Measurements from ENCODE around the gene HTR4.

HTR4 gene

GRCh38 chr5:148445578-148445977 lies 208.7 kb downstream of the HTR4 start:
- Histone ChIP-seq H3K36me3 (replicated peaks; ENCODE audit: low read depth, low read length) (peaks cover 2% of the 10 kb centered on the region), H2AFZ (ENCODE audit: low read depth, low read length) (no peak overlapping the region), H3K4me3 (ENCODE audit: low read length) (no peak overlapping the region), H3K27me3 (ENCODE audit: low read depth, low read length) (no peaks in the 10 kb centered on the region), H3K79me2 (ENCODE audit: low read length) (no peaks in the 10 kb centered on the region), H4K20me1 (ENCODE audit: insufficient read depth, low read length) (no peaks in the 10 kb centered on the region), H3K27ac (ENCODE audit: low read length) (no peak overlapping the region), H3K4me1 (ENCODE audit: low read length) (no peaks in the 10 kb centered on the region), H3K9ac (ENCODE audit: low read length) (no peak overlapping the region), H3K4me2 (ENCODE audit: low read length) (no peak overlapping the region), H3K9me3 (ENCODE audit: insufficient read depth, low read length) (no peaks in the 10 kb centered on the region)
- no peak for TF ChIP-seq CTCF (IDR thresholded peaks at IDR 0.05; ENCODE audit: low read depth, low read length)
- no peak for TF ChIP-seq EZH2phosphoT487 (IDR thresholded peaks at IDR 0.05; ENCODE audit: low read depth)

GRCh38 chr5:148443998-148444397 lies 210.3 kb downstream of the HTR4 start:
- TF ChIP-seq EZH2phosphoT487 (IDR thresholded peaks at IDR 0.05; ENCODE audit: low read depth) (no peak), CTCF (IDR thresholded peaks at IDR 0.05; ENCODE audit: low read depth, low read length) (peak; percentile 62)
- Histone ChIP-seq H2AFZ (ENCODE audit: low read depth, low read length) (no peak overlapping the region), H3K9me3 (ENCODE audit: insufficient read depth, low read length) (no peaks in the 10 kb centered on the region), H3K4me3 (ENCODE audit: low read length) (no peak overlapping the region), H3K79me2 (ENCODE audit: low read length) (no peaks in the 10 kb centered on the region), H3K27ac (ENCODE audit: low read length) (no peak overlapping the region), H4K20me1 (ENCODE audit: insufficient read depth, low read length) (no peaks in the 10 kb centered on the region), H3K9ac (ENCODE audit: low read length) (no peak overlapping the region), H3K4me2 (ENCODE audit: low read length) (no peak overlapping the region), H3K4me1 (ENCODE audit: low read length) (no peaks in the 10 kb centered on the region), H3K27me3 (ENCODE audit: low read depth, low read length) (no peaks in the 10 kb centered on the region), H3K36me3 (replicated peaks; ENCODE audit: low read depth, low read length) (peaks cover 7% of the 10 kb centered on the region)

GRCh38 chr5:148443241-148443640 lies 211.1 kb downstream of the HTR4 start:
- TF ChIP-seq CTCF (IDR thresholded peaks at IDR 0.05; ENCODE audit: low read depth, low read length): no peak
- TF ChIP-seq EZH2phosphoT487 (IDR thresholded peaks at IDR 0.05; ENCODE audit: low read depth): no peak
- peaks cover 7% of the 10 kb centered on the region for H3K36me3 ChIP-seq (replicated peaks; ENCODE audit: low read depth, low read length)

GRCh38 chr5:148438933-148439332 lies 215.4 kb downstream of the HTR4 start:
- Histone ChIP-seq H3K4me1 (ENCODE audit: low read length) (no peaks in the 10 kb centered on the region), H3K79me2 (ENCODE audit: low read length) (no peaks in the 10 kb centered on the region), H3K27ac (ENCODE audit: low read length) (no peak overlapping the region), H3K27me3 (ENCODE audit: low read depth, low read length) (no peaks in the 10 kb centered on the region), H3K4me3 (ENCODE audit: low read length) (no peak overlapping the region), H3K4me2 (ENCODE audit: low read length) (no peak overlapping the region), H3K9ac (ENCODE audit: low read length) (no peak overlapping the region), H2AFZ (ENCODE audit: low read depth, low read length) (no peak overlapping the region), H3K36me3 (replicated peaks; ENCODE audit: low read depth, low read length) (peaks cover 7% of the 10 kb centered on the region), H4K20me1 (ENCODE audit: insufficient read depth, low read length) (no peaks in the 10 kb centered on the region), H3K9me3 (ENCODE audit: insufficient read depth, low read length) (no peaks in the 10 kb centered on the region)
- TF ChIP-seq EZH2phosphoT487 (IDR thresholded peaks at IDR 0.05; ENCODE audit: low read depth): no peak
- TF ChIP-seq CTCF (IDR thresholded peaks at IDR 0.05; ENCODE audit: low read depth, low read length): no peak

More at GRCh38 chr5:148443241-148443640, 211.1 kb downstream of the HTR4 start:
- Histone ChIP-seq H3K4me1 (ENCODE audit: low read length) (no peaks in the 10 kb centered on the region), H3K9ac (ENCODE audit: low read length) (no peak overlapping the region), H3K27me3 (ENCODE audit: low read depth, low read length) (no peaks in the 10 kb centered on the region), H3K79me2 (ENCODE audit: low read length) (no peaks in the 10 kb centered on the region), H3K4me3 (ENCODE audit: low read length) (no peak overlapping the region), H4K20me1 (ENCODE audit: insufficient read depth, low read length) (no peaks in the 10 kb centered on the region), H3K9me3 (ENCODE audit: insufficient read depth, low read length) (no peaks in the 10 kb centered on the region), H3K27ac (ENCODE audit: low read length) (no peak overlapping the region), H3K4me2 (ENCODE audit: low read length) (no peak overlapping the region), H2AFZ (ENCODE audit: low read depth, low read length) (no peak overlapping the region)
